Fibroblast of peridontal ligament (primary cell): ENCODE measurements around the gene TMEM60.

Source experiments
- DNase-seq: peaks from one replicate; pipeline ENCODE4 v3.0.0-alpha.2; 2010; ENCODE audit errors: extremely low read depth

TMEM60 gene

DNA sequence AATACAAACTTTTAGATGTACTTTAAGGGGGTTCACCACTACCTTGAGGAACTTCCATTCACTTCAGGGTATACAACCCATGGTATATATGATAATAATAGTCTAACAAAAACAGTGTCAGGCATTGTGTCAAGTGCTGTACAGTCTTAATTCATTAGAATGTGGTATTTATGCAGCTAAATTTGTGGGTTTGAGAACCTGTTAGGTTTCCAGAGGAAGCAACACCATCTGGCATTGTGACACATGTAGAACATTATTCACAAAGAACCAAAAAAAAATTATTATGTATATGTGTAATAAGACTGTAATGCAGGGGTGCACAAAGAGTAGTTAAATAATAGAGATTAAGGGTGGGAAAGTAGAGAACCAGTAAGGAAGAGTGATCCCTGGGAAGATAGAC, 26.3 kb downstream of the TMEM60 start:
- DNase-seq, result no peak

DNA sequence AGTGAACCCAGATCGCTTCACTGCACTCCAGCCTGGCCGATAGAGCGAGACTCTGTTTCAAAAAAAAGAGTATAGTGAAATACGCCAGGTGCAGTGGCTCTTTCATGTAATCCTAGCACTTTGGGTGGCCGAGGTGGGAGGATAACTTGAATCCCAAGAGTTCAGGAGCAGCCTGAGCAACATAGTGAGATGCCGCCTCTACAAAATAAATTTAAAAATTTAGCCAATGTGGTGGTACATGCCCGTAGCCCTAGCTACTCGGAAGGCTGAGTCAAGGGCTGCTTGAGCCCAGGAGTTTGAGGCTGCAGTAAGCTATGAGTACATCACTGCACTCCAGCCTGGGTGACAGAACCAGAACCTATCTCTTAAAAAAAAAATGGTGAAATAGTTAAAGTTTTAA, 27.9 kb downstream of the TMEM60 start:
- DNase-seq, result no peak

DNA sequence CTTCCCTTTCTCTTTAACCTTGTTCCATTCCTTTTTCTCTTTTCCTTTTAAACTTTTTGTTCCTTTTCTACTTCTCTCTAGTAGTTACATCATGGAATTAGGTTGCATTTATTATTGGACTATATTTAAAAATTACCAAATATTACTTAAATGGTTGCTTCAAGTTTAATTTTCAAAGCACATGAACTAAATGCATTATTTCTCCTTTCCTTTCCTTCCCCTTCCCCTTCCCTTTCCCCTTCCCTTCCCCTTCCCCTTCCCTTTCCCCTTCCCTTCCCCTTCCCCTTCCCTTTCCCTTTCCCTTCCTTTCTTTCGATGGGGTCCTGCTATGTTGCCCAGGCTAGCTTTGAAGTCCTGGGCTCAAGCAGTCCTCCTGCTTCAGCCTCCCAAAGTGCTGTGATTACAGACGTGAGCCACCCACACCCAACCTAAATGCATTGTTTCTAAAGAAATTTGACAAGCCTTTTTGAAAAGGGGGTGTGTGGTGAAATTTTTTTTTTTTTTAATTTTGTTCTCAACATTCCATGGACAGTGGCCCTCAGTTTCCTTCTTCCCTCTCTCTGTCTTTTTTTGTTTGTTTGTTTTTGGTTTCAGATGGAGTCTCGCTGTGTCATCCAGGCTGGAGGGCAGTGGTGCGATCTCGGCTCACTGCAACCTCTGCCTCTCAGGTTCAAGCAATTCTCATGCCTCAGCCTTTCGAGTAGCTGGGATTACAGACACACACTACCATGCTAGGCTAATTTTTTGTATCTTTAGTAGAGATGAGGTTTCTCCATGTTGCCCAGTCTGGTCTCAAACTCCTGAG, 31.2 kb downstream of the TMEM60 start:
- DNase-seq, result no peak

DNA sequence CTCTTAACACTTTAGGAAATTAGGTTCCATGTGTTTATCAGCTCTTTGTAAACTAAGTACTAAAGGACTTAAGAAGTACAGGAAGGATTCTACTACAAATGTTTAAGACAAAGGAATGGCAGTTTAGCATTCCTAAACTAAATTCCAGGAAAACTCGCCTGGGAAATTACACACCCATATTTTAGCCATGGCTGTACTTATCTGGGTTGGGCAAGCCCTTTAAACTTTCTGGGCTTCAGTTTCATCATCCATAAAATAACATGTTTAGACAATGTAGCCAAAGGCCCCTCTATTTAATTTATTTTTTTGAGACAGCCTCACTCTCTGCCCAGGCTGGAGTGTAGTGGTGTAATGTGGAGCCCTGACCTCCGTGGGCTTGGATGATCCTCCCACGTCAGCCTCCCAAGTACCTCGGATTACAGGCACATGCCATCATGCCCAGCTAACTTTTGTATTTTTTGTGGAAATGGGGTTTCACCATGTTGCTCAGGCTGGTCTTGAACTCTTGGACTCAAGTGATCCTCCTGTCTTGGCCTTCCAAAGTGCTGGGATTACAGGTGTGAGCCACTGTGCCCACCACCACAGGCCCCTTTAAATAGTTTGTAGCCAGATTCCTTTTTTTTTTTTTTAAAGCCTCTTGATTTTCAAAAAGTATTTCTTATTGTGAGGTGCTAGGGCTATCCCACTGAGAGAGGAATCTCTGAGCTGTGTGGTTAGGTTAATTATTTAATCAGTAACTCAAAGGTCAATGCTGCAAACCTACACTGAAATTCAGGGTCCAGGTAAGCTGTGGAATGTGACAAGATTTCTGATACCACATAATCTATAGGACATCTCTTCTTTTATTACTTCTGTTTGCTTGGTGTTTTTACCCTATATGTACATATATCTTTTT, 32.1 kb downstream of the TMEM60 start:
- DNase-seq, result peak; percentile 51

DNA sequence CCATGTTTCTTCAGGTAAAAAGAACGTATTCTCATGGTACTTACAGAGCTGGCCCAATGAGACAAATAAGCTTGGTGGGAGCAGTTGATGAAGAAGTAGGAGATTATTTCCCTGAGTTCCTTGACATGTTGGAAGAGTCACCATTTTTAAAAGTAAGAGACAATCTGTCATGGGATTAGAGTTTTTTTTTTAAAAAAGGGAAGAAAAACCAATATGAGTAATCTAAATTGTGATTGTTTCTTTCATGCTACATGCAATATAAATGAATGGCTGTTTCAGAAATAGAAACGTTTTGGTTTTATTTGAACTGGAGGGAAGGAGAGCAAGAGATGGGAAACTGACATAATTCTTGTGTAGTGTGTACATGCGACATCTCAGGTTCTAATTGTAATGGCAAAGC, 32.8 kb downstream of the TMEM60 start:
- no peak for DNase-seq

DNA sequence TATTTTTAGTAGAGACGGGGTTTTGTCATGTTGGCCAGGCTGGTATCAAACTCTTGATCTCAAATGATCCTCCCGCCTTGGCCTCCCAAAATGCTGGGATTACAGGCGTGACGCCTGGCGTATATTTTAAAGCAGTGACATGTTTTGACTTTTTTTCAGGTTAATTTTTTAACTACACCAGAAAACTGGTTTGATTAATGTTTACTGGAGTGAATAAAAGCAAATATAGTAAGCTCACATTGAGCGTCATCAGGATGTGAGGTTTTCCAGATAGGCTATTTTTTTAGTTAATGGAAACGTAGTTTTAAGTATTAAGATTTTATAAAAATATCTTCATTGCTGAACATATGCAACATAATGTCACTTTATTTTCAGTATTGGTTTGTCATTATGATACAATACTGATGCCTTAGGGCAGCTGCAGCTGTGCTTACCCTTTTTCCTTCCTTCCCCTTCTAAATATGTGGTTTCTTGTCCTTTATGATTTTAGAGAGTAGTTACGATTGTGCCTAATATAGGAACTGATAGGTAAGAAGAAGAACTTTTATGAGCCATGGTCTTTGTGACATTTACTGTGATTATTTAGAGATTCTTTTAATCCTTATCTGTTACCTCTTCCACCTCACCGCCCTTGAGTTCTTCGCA, 37.3 kb downstream of the TMEM60 start:
- DNase-seq, result no peak

DNA sequence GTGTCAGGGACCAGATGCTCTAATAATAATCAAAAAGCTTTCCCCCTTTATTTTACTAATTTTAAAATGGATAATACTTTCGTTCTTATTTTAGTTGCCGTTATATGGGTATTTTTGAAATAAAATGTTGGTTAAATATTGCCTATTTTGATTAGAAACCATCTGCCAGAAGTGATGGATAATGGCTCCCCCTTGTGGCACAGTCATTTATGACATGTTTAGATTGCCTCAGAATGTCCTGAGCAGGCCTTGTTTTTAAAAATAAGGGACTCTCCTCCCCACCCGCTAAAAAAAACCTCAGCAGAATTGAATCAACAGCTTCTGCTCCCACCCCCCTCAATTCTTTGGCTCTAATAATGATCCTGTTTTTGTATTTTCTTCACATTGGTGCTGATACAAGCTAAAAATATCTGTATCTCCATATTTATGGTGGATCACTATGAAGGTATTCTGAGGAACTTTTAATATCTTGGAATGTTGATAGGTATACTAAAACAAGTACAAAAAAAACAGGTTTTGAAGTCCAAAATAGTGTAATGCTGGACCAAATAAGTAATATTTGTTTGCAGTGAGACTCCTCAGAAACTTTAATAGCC, 38.8 kb downstream of the TMEM60 start:
- peak; percentile 90 for DNase-seq

DNA sequence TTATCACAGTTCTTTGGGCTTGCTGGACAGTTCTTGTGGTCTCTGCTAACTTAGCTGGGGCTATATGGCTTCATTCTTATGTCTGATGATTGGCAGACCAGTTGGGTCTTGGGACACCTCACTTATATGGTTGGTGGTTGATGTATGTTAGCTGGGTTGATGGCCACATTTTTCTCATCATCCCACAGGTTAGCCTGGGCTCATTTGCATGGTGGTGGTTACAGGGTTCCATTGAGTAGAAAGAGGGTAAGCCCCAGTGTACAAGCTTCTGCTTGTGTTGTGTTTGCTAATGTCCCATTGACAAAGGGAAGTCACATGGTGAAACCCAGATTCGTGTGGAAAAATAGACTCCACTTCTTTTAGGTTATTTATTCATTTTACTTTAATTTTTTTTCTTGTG, 40.6 kb downstream of the TMEM60 start:
- no peak for DNase-seq

DNA sequence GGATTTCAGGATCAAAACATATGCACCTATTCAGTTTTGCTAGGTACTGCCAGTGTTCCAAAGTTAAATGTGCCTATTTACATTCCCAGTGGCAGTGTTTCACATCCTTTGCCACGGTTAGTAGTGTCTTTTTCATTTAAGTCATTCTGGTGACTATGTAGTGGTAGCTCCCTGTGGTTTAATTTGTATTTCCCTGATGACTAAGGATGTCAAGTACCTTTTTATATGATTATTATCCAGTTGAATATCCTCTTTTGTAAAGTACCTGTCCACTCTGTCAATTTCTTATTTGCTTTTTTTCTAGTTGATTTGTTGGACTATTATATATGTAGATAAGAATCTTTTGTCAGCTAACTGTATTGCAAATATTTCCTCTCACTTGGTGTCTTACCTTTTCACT, 45.1 kb downstream of the TMEM60 start:
- DNase-seq, result no peak

DNA sequence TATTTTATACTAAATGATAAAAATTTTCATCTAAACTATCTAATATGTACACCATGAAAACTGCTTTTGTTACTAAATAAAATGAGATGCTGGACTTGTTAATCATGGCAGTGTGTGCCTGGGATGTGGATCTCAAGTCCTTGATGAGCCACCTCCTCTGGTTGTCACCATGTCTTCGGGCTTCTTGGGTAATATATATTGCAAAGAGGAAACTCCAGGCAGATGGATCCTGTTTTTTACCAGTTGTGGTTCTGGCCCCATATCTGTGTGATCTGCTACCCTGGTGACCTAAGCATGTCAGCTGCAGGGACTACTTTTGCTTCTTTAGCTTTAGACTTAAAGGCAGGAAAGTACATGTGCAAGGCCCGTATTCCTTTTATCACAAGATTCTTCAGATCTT, 46.2 kb downstream of the TMEM60 start:
- DNase-seq, result no peak

DNA sequence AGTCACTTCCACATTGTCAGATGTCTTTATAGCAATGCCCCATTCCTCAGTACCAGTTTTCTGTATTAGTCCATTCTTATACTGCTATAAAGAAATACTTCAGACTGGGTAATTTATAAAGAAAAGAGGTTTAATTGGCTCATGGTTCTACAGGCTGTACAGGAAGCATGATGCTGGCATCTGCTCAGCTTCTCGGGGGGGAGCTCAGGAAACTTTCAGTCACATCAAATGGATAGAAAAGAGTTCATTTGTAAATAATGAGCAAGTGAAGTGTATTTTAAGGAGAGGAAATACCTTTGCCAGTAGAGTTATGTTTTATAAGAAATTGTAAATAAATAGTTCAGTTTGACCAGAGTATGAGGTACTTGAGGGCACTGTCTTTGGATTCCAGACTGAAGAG, 50.5 kb downstream of the TMEM60 start:
- DNase-seq, result no peak

DNA sequence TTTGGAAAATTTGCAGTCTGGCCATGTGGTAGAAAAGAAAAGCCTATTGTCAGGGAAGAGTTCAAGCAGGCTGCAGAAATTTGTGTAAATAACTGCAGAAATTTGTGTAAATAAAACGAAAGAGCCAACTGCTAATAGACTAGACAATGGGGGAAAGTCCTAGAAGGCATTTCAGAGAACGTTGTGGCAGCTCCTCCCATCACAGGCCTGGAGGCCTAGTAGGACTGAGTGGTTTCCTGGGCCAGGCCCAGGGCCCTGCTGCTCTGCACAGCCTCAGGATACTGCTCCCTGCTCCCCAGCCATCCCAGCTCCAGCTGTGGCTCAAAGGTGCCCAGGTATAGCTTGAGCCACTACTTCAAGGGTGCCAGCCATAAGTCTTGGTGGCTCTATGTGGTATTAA, 51.1 kb downstream of the TMEM60 start:
- DNase-seq, result no peak

DNA sequence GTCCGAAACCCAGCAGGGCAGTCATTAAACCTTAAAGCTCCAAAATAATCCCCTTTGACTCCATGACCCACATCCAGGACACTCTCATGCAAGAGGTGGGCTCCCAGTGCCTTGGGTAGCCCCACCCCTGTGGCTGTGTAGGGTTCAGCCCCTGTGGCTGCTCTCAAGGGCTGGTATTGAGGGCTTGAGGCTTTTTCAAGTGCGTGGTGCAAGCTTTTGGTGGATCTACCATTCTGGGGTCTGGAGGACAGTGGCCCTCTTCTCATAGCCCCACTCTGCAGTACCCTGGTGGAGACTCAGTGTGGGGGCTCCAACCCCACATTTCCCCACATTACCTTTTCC, 51.4 kb downstream of the TMEM60 start:
- DNase-seq, result no peak

DNA sequence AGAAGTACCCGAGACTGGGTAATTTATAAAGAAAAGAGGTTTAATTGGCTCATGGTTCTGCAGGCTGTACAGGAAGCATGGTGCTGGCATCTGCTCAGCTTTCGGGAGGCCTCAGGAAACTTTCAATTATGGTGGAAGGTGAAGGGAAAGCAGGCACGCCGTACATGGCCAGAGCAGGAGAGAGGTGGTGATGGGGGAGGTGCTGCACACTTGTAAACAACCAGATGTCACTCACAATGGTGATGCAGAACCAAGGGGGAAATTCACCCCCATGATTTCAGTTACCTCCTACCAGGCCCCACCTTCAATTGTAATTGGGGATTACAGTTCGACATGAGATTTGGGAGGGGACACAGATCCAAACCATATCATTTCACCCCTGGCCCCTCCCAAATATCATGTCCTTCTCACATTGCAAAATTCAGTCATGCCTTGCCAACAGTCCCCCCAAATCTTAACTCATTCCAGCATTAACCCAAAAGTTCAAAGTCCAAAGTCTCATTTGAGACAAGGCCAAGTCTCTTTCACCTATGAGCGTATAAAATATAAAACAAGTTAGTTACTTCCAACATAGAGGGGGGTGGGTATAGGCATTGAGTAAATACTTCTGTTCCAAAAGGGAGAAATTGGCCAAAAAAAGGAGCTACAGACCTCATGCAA, 51.9 kb downstream of the TMEM60 start:
- DNase-seq, result no peak

DNA sequence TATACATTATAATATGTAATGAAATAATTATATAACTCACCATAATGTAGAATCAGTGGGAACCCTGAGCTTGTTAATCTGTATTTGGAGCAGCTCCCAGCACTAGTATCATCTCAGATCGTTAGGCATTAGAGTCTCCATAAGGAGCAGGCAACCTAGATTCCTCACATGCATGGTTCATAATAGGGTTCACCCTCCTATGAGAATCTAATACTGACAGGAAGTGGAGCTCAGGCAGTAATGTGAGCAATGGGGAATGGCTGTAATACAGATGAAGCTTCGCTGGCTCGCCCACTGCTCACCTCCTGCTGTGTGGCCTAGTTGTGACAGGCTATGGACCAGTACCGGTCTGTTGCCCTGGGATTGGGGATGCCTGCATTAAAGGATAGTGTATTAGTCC, 52.5 kb downstream of the TMEM60 start:
- no peak for DNase-seq
